ENCODE data around the gene HYOU1.

Gene HYOU1

DNA sequence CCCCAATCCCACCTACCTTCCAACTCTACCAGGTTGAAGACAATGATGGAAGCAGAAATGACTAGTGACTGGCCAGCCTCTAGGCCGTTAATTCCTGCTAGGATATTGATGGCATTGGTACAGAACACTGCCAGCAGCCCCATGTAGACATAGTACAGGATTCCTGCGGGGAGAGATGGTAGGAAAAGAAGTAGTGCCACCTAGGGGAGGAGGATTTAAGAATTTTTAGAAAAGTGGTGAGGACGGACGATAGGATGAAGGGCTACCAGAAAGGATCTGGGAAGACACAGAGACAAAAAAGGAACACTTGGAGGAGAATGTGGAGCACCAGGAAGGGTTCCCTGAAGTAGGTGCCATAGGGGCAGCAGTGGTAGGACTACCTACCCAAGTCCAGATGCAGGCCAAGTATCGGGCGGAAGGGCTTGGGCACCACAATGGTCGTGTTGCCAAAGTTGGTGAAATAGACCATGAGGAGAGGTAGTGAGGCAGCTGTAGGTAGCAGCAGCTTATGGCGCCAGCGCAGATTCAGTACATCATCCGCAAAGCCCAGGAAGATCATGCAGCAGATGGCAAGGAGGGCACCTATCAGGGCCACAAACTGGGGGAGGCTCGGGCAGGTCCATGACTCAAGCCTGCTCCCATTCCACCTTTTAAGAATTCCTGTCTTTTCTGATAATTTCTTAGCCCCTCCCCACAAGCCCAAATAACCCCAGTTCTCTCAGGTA is 43.4 kb upstream of the HYOU1 start:
- DNase-seq (ENCODE audit: low spot score), result no peak
- in situ Hi-C loops (cut with MboI; ENCODE audit: low sequenced_read_pairs, unreplicated experiment), result no loop called here
- TF ChIP-seq, protein P1, sequence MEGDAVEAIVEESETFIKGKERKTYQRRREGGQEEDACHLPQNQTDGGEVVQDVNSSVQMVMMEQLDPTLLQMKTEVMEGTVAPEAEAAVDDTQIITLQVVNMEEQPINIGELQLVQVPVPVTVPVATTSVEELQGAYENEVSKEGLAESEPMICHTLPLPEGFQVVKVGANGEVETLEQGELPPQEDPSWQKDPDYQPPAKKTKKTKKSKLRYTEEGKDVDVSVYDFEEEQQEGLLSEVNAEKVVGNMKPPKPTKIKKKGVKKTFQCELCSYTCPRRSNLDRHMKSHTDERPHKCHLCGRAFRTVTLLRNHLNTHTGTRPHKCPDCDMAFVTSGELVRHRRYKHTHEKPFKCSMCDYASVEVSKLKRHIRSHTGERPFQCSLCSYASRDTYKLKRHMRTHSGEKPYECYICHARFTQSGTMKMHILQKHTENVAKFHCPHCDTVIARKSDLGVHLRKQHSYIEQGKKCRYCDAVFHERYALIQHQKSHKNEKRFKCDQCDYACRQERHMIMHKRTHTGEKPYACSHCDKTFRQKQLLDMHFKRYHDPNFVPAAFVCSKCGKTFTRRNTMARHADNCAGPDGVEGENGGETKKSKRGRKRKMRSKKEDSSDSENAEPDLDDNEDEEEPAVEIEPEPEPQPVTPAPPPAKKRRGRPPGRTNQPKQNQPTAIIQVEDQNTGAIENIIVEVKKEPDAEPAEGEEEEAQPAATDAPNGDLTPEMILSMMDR (IDR thresholded peaks at IDR 0.05; ENCODE audit: borderline replicate concordance, control extremely low read depth, extremely low read depth, insufficient read depth, missing control alignments), result peak; percentile 21

DNA sequence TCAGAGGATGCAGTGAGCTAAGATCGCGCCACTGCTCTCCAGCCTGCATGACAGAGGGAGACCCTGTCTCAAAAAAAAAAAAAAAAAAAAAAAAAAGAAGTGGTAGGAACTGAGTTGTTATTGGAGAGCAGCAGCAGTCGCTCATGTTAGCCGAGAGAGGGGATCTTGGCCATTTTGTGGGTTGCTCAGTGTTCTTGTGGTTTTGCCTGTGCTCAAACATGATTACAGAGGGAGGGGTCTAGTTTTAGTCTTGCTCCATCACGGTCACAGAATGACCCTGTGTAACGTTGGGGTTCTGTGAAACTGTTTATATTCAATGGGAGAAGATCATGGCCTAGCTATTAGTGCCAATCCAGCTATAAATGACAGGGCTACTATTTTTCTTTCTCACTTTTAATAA is 42.7 kb upstream of the HYOU1 start:
- no peak for DNase-seq (ENCODE audit: low spot score)
- in situ Hi-C loops (cut with MboI; ENCODE audit: low sequenced_read_pairs, unreplicated experiment), result no loop called here
- TF ChIP-seq, protein P1 (IDR thresholded peaks at IDR 0.05; ENCODE audit: borderline replicate concordance, control extremely low read depth, extremely low read depth, insufficient read depth, missing control alignments), result no peak

DNA sequence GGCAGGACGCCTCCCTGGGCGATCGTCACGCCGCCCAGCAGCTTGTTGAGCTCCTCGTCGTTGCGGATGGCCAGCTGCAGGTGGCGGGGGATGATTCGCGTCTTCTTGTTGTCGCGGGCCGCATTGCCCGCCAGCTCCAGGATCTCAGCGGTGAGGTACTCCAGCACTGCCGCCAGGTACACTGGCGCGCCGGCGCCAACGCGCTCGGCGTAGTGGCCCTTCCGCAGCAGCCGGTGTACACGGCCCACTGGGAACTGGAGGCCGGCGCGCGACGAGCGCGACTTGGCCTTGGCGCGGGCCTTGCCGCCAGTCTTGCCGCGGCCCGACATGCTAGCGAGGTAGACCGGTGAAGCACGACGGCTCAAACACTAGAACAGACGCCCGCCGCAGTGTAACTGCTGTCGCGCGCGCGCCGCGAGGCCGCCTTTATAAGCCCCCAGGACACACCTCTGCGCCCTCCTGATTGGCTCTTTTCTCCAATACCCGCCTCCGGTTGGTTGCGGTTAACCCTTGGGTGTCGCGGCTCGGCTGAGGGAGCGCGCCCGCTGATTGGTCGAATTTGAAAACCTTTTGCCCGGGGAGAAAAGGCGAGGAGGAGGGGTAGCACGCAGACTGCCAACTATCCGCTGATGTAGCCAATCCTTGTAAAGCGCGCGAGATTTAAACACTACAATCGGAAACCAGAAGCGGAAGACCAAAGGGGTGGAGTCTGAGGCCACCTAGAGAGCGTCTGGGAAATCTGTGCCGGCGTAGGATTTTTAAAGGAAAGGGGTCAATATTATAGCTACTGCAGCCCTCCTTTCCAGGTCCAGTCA is 38.3 kb upstream of the HYOU1 start:
- TF ChIP-seq, protein P1 (IDR thresholded peaks at IDR 0.05; ENCODE audit: borderline replicate concordance, control extremely low read depth, extremely low read depth, insufficient read depth, missing control alignments), result no peak
- in situ Hi-C loops (cut with MboI; ENCODE audit: low sequenced_read_pairs, unreplicated experiment), result no loop called here
- peak; percentile 97 for DNase-seq (ENCODE audit: low spot score)

DNA sequence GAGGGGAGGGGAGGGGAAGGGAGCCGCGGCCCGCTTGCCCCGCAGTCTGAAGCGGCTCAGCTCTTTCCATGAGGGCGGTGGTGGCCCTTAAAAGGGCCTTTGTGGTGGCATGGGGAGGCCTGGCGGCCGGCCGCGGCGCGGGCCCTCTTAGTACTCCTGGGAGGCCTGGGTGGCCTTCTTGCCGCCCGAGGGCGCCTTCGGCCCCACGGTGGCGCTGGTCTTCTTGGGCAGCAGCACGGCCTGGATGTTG is 37.7 kb upstream of the HYOU1 start:
- TF ChIP-seq, protein P1 (IDR thresholded peaks at IDR 0.05; ENCODE audit: borderline replicate concordance, control extremely low read depth, extremely low read depth, insufficient read depth, missing control alignments), result peak; percentile 89
- in situ Hi-C loops (cut with MboI; ENCODE audit: low sequenced_read_pairs, unreplicated experiment), result no loop called here
- peak; percentile 73 for DNase-seq (ENCODE audit: low spot score)

DNA sequence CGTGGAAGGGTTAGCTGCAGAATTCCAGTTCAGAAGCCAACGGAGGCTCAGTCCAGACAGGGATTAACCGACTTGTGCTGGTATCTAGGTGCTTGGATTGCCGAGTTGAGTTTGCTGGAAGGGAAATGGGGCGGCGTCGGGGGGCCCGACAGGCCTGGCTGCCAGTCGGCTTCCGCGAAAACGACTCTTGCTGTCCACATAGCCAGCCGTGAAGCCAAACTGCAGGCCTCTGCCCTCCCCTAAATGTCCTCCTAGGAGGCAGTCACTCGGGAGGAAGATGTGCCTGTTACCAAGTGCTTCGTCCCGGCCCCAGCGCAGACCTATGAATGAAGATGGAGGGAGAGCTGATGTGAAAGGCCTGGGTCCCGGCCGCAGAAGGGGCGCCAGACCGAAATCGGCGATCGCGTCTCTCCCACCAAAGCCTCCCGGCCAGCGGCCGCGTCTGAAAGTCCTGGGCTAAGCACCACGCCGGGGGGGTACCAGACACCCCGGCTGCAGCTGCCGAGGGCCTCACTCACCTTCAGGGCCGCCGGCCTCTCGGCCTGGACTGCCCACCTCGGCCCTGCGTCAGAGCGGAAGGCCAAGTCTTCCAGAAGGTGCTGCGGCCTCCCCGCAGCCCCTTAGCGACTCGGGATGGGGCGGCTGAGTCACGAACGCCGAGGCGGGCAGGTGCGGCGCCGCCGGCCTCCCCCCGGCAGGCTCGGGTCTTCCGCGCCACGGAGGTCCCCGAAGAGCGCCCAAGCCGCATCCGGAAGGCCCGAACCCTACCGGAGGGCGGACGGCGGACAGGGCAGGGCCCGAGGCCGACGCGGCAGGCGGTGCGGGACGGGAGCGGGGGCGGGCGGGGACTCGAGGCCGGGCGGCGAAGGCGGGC is 37.2 kb upstream of the HYOU1 start:
- peak; percentile 48 for DNase-seq (ENCODE audit: low spot score)
- TF ChIP-seq, protein P1 (IDR thresholded peaks at IDR 0.05; ENCODE audit: borderline replicate concordance, control extremely low read depth, extremely low read depth, insufficient read depth, missing control alignments), result no peak
- in situ Hi-C loops (cut with MboI; ENCODE audit: low sequenced_read_pairs, unreplicated experiment), result no loop called here
